Mucosa of descending colon (tissue), 3 donors: ENCODE results near the gene CTSC. TPM values are rescaled to one million over a fixed set of nuclear protein-coding genes. Genes with fewer than 3 reads are reported as not detected.

Experiments
- ATAC-seq: fragments of 200-7000 bp; cut with Tn5 transposase; one replicate; pipeline ENCODE4 v1.9.1; 2020; ENCODE audit warnings: mild to moderate bottlenecking, moderate library complexity
- DNase-seq, 3 donors: peaks; one replicate each; pipeline ENCODE4 v3.0.0-alpha.2; 2020
- H3K36me3 ChIP-seq: fragments of 200-600 bp; one replicate; pipeline ENCODE4 v1.8.0; 2021; ENCODE audit warnings: low read depth, mild to moderate bottlenecking
- H3K4me1 ChIP-seq: fragments of 200-600 bp; one replicate; pipeline ENCODE4 v1.8.0; 2021; ENCODE audit warnings: low read depth, mild to moderate bottlenecking
- H3K4me3 ChIP-seq: fragments of 200-600 bp; one replicate; pipeline ENCODE4 v1.8.0; 2021; ENCODE audit warnings: mild to moderate bottlenecking
- H3K9me3 ChIP-seq: fragments of 200-600 bp; one replicate; pipeline ENCODE4 v1.8.0; 2021; ENCODE audit warnings: mild to moderate bottlenecking
- CTCF ChIP-seq: fragments of 200-600 bp; IDR thresholded peaks from one replicate; pipeline ENCODE4 v1.8.0; 2022; ENCODE audit warnings: antibody characterized with exemption, mild to moderate bottlenecking
- intact Hi-C, 2 donors: fragments of 100-400 bp; cut with DNase I in 1 of 2; cut with micrococcal nuclease in 1 of 2; formaldehyde crosslinking; loops; one replicate each; pipeline versions ENCODE4 v1.11.0 to v1.11.1; 2022; cut with DNase I, micrococcal nuclease
- total RNA-seq, 3 donors: library from RNA; stranded (reverse); fragmentation: NEBNext Ultra II Directional in 2 of 3; extraction: Animal tissue kit (Norgen Biotek cat#: 25700) in 2 of 3; gene quantifications; one replicate each; pipeline versions ENCODE4 v1.2.1 to v1.2.4, GENCODE V29; 2021 to 2023
- donor health status: DM: no; HTN: no; CAD: no; lungs with moderate emphysema.
- donor health status: DM: no; HTN: no; CAD: no.
- donor health status: DM: no; HTN: yes; CAD: no.

Gene CTSC
- total RNA-seq, 3 donors from 2014 or later, result 74.7 to 131 (median 82.3) TPM

- Histone ChIP-seq H3K36me3 (no peaks in the 10 kb centered on the region), H3K9me3 (no peaks in the 10 kb centered on the region), H3K4me3 (no peak overlapping the region), H3K4me1 (no peaks in the 10 kb centered on the region)
- ATAC-seq (no peak), DNase-seq (no peak)
- intact Hi-C loops, result no loop called here
- no peak for TF ChIP-seq CTCF
Observed at GRCh38 chr11:88363648-88364065, 26.1 kb upstream of the CTSC start.

GRCh38 chr11:88363004-88363403 lies 25.5 kb upstream of the CTSC start:
- no peak for TF ChIP-seq CTCF
- DNase-seq, result no peak
- H3K36me3 ChIP-seq, result no peaks in the 10 kb centered on the region
- intact Hi-C loops, result no loop called here
- no peak overlapping the region for H3K4me3 ChIP-seq
- H3K9me3 ChIP-seq, result no peaks in the 10 kb centered on the region
- no peak for ATAC-seq
- H3K4me1 ChIP-seq, result no peaks in the 10 kb centered on the region

- Histone ChIP-seq H3K36me3 (no peaks in the 10 kb centered on the region), H3K4me1 (no peaks in the 10 kb centered on the region), H3K4me3 (no peak overlapping the region), H3K9me3 (no peaks in the 10 kb centered on the region)
- no peak for TF ChIP-seq CTCF
- no peak for DNase-seq
- ATAC-seq, result no peak
- intact Hi-C loops, result no loop called here
Observed at GRCh38 chr11:88360141-88360540, 22.6 kb upstream of the CTSC start.

- no peak for TF ChIP-seq CTCF
- no peaks in the 10 kb centered on the region for H3K4me1 ChIP-seq
- DNase-seq, result no peak
- no peaks in the 10 kb centered on the region for H3K36me3 ChIP-seq
- no peak overlapping the region for H3K4me3 ChIP-seq
- H3K9me3 ChIP-seq, result no peaks in the 10 kb centered on the region
- no peak for ATAC-seq
- intact Hi-C loops, result no loop called here
Observed at GRCh38 chr11:88359541-88359940, 22.0 kb upstream of the CTSC start.

- DNase-seq (no peak), ATAC-seq (no peak)
- intact Hi-C loops, result no loop called here
- Histone ChIP-seq H3K36me3 (no peaks in the 10 kb centered on the region), H3K9me3 (no peaks in the 10 kb centered on the region), H3K4me3 (no peak overlapping the region), H3K4me1 (no peaks in the 10 kb centered on the region)
- TF ChIP-seq CTCF, result no peak
Observed at GRCh38 chr11:88359114-88359513, 21.6 kb upstream of the CTSC start.

- TF ChIP-seq CTCF, result no peak
- Histone ChIP-seq H3K9me3 (no peaks in the 10 kb centered on the region), H3K4me3 (no peak overlapping the region), H3K36me3 (no peaks in the 10 kb centered on the region), H3K4me1 (no peaks in the 10 kb centered on the region)
- intact Hi-C loops, result no loop called here
- ATAC-seq (no peak), DNase-seq (no peak)
Observed at GRCh38 chr11:88358040-88358431, 20.5 kb upstream of the CTSC start.
